Lower lobe of right lung (tissue), 2 donors: ENCODE data around the gene ERN2. TPM values are rescaled to one million over a fixed set of nuclear protein-coding genes. Genes with fewer than 3 reads are reported as not detected.

Experiments used
- ATAC-seq, 2 donors: fragments of 200-7000 bp; cut with Tn5 transposase; one replicate each; pipeline ENCODE4 v1.9.1; 2020 to 2022; ENCODE audit warnings: mild to moderate bottlenecking in 2 of 2, moderate library complexity in 2 of 2
- DNase-seq: peaks from one replicate; pipeline ENCODE4 v3.0.0-alpha.2; 2020
- H3K27ac ChIP-seq: fragments of 200-600 bp; one replicate; pipeline ENCODE4 v1.8.0; 2022
- H3K27me3 ChIP-seq: fragments of 200-600 bp; one replicate; pipeline ENCODE4 v1.8.0; 2022; ENCODE audit warnings: low read depth
- H3K36me3 ChIP-seq: fragments of 200-600 bp; one replicate; pipeline ENCODE4 v1.8.0; 2022; ENCODE audit warnings: mild to moderate bottlenecking
- H3K4me1 ChIP-seq: fragments of 200-600 bp; one replicate; pipeline ENCODE4 v1.8.0; 2022
- H3K4me3 ChIP-seq: fragments of 200-600 bp; one replicate; pipeline ENCODE4 v1.8.0; 2022; ENCODE audit warnings: mild to moderate bottlenecking
- H3K9me3 ChIP-seq: fragments of 200-600 bp; one replicate; pipeline ENCODE4 v1.8.0; 2022
- intact Hi-C: fragments of 100-400 bp; cut with DNase I; formaldehyde crosslinking; loops from one replicate; pipeline ENCODE4 v1.11.0; 2022
- total RNA-seq: library from RNA; stranded (reverse); fragmentation: NEBNext Ultra II Directional; extraction: Animal tissue kit (Norgen Biotek cat#: 25700); gene quantifications from one replicate; pipeline ENCODE4 v1.2.1, GENCODE V29; 2021
- TF ChIP-seq, protein P1 (sequence below): fragments of 200-600 bp; IDR thresholded peaks from one replicate; pipeline ENCODE4 v1.8.0; 2022; ENCODE audit warnings: antibody characterized with exemption, mild to moderate bottlenecking
- donor health status: DM: no; HTN: yes; CAD: no; lungs with severe emphysema.

Gene ERN2
- total RNA-seq, 1 donor from 2014 or later: 4.9 TPM

GRCh38 chr16:23710504-23710903 is 2.5 kb downstream of the ERN2 start:
- intact Hi-C loops: no loop called here
- Histone ChIP-seq H3K4me3 (no peak overlapping the region), H3K4me1 (no peaks in the 10 kb centered on the region), H3K27me3 (peaks cover 48% of the 10 kb centered on the region), H3K9me3 (peaks cover 6% of the 10 kb centered on the region), H3K36me3 (no peaks in the 10 kb centered on the region), H3K27ac (no peak overlapping the region)
- TF ChIP-seq, protein P1, sequence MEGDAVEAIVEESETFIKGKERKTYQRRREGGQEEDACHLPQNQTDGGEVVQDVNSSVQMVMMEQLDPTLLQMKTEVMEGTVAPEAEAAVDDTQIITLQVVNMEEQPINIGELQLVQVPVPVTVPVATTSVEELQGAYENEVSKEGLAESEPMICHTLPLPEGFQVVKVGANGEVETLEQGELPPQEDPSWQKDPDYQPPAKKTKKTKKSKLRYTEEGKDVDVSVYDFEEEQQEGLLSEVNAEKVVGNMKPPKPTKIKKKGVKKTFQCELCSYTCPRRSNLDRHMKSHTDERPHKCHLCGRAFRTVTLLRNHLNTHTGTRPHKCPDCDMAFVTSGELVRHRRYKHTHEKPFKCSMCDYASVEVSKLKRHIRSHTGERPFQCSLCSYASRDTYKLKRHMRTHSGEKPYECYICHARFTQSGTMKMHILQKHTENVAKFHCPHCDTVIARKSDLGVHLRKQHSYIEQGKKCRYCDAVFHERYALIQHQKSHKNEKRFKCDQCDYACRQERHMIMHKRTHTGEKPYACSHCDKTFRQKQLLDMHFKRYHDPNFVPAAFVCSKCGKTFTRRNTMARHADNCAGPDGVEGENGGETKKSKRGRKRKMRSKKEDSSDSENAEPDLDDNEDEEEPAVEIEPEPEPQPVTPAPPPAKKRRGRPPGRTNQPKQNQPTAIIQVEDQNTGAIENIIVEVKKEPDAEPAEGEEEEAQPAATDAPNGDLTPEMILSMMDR: no peak
- DNase-seq (no peak), ATAC-seq (no peak)

DNA sequence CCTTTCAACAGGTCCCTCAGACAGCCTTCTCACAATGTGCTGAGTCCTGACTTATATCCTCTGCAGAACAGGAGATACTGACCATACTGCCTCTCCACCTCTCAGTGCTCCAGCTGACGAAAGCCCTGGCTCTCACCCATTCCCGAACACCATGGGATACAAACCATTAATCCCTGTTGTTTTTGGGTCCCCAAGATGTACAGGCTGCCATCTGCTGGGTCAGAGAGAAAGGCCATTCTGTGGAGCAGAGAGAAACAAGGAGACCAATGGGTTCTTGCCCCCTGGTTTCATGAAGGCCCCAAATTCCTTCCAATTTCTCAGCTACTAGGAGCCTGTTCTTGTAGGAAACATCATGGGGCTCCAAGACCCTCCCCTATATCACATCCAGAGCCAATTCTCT is 3.0 kb downstream of the ERN2 start:
- no peak for ATAC-seq
- Histone ChIP-seq H3K4me1 (no peaks in the 10 kb centered on the region), H3K27ac (no peak overlapping the region), H3K4me3 (no peak overlapping the region), H3K27me3 (peaks cover 44% of the 10 kb centered on the region), H3K9me3 (peaks cover 6% of the 10 kb centered on the region), H3K36me3 (no peaks in the 10 kb centered on the region)
- TF ChIP-seq, protein P1: no peak
- DNase-seq: no peak
- intact Hi-C loops: no loop called here

GRCh38 chr16:23709536-23709935 is 3.5 kb downstream of the ERN2 start:
- TF ChIP-seq, protein P1: no peak
- Histone ChIP-seq H3K4me3 (no peak overlapping the region), H3K4me1 (no peaks in the 10 kb centered on the region), H3K9me3 (peaks cover 6% of the 10 kb centered on the region), H3K27me3 (peaks cover 40% of the 10 kb centered on the region), H3K36me3 (no peaks in the 10 kb centered on the region), H3K27ac (no peak overlapping the region)
- ATAC-seq (no peak), DNase-seq (no peak)
- intact Hi-C loops: no loop called here

- Histone ChIP-seq H3K4me3 (no peak overlapping the region), H3K9me3 (peaks cover 6% of the 10 kb centered on the region), H3K36me3 (no peaks in the 10 kb centered on the region), H3K27ac (no peak overlapping the region), H3K27me3 (peaks cover 10% of the 10 kb centered on the region), H3K4me1 (no peaks in the 10 kb centered on the region)
- intact Hi-C loops: no loop called here
- DNase-seq (no peak), ATAC-seq (no peak)
- TF ChIP-seq, protein P1: no peak
Observed at GRCh38 chr16:23706439-23706838, 6.6 kb downstream of the ERN2 start.

DNA sequence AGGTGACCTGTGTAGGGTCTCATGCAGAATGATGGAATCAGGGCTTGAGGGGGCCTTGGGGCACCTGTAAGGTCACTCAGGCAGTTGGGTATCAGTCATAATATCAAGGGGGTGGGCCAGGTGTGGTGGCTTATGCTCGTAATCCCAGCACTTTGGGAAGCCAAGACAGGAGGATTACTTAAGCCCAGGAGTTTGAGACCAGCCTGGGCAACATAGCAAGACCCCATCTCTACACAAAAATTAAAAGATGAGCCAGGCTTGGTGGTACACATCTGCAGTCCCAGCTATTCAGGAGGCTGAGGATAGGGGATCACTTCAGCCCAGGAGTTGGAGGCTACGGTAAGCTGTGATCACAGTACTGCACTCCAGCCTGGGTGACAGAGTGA is 7.5 kb downstream of the ERN2 start:
- Histone ChIP-seq H3K27ac (no peak overlapping the region), H3K36me3 (no peaks in the 10 kb centered on the region), H3K9me3 (peaks cover 6% of the 10 kb centered on the region), H3K4me3 (no peak overlapping the region), H3K4me1 (no peaks in the 10 kb centered on the region), H3K27me3 (peaks cover under 1% of the 10 kb centered on the region)
- TF ChIP-seq, protein P1: no peak
- intact Hi-C loops: no loop called here
- ATAC-seq (no peak), DNase-seq (no peak)
